KMS-11 (cell line): Measurements from ENCODE around the gene ZBTB7C.

Experiments
- H2AFZ ChIP-seq: fragments of 200-600 bp; sonication (generic); 2 replicates; pipeline ENCODE4 v1.6.1; 2016; ENCODE audit warnings: antibody characterized with exemption, mixed run types, low read depth
- H3K27ac ChIP-seq: fragments of 200-600 bp; sonication (generic); 2 replicates; pipeline ENCODE4 v1.6.1; 2016; ENCODE audit warnings: mild to moderate bottlenecking, mixed run types
- H3K27me3 ChIP-seq: fragments of 200-600 bp; sonication (generic); 2 replicates; pipeline ENCODE4 v1.6.1; 2017; ENCODE audit warnings: mild to moderate bottlenecking, low read depth, mixed run types, moderate library complexity; ENCODE audit not compliant: insufficient read depth
- H3K36me3 ChIP-seq: fragments of 200-600 bp; sonication (generic); 2 replicates; pipeline ENCODE4 v1.6.1; 2017; ENCODE audit warnings: mild to moderate bottlenecking, mixed run types; ENCODE audit not compliant: insufficient read depth
- H3K4me1 ChIP-seq: fragments of 200-600 bp; sonication (generic); 2 replicates; pipeline ENCODE4 v1.6.1; 2016; ENCODE audit warnings: mild to moderate bottlenecking, low read depth, mixed run types; ENCODE audit not compliant: poor library complexity, severe bottlenecking
- H3K4me2 ChIP-seq: fragments of 200-600 bp; sonication (generic); 2 replicates; pipeline ENCODE4 v1.7.0; 2016; ENCODE audit warnings: mild to moderate bottlenecking, mixed run types
- H3K4me3 ChIP-seq: fragments of 200-600 bp; sonication (generic); IDR thresholded peaks from 2 replicates; pipeline ENCODE4 v1.6.1; 2017; ENCODE audit warnings: low read depth, low read length, mixed read lengths; ENCODE audit not compliant: insufficient read depth
- H3K79me2 ChIP-seq: fragments of 200-600 bp; sonication (generic); 2 replicates; pipeline ENCODE4 v1.6.1; 2016; ENCODE audit warnings: low read depth, mixed run types; ENCODE audit not compliant: insufficient read depth
- H3K9ac ChIP-seq: fragments of 200-600 bp; sonication (generic); 2 replicates; pipeline ENCODE4 v1.6.1; 2016; ENCODE audit warnings: mild to moderate bottlenecking, mixed run types
- H4K20me1 ChIP-seq: fragments of 200-600 bp; sonication (generic); 2 replicates; pipeline ENCODE4 v1.6.1; 2016; ENCODE audit warnings: mild to moderate bottlenecking, mixed run types; ENCODE audit not compliant: insufficient read depth
- TF ChIP-seq, protein P1 (sequence below): fragments of 200-600 bp; sonication (generic); conservative IDR thresholded peaks from 2 replicates; pipeline ENCODE4 v1.6.1; 2017; ENCODE audit warnings: low read depth, mild to moderate bottlenecking, antibody characterized with exemption, low read length, moderate library complexity, mixed read lengths

The ZBTB7C gene

DNA sequence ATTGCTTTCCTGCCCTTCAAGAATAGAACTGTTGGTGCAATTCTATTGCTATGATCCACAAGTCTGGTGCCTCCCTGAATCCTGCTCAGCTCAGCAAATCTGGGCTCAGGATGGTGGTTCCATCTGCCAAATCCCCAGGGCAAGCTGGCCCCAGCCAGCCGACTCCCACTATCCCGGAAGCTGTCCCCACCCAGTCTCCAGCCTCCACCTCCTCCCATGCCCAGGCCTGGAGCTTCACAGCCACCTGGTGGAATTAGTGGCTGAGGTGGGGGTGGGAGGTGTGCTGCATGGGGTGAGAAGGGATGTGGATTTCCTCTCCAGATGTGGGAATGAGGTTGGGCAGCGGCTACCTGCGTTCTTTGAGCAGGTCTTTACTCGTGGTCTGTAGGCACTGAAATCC is 359.4 kb downstream of the ZBTB7C start:
- no peak overlapping the region for H3K9ac ChIP-seq
- no peak overlapping the region for H3K4me2 ChIP-seq
- no peak overlapping the region for H3K27ac ChIP-seq
- H2AFZ ChIP-seq = no peak overlapping the region
- TF ChIP-seq, protein P1, sequence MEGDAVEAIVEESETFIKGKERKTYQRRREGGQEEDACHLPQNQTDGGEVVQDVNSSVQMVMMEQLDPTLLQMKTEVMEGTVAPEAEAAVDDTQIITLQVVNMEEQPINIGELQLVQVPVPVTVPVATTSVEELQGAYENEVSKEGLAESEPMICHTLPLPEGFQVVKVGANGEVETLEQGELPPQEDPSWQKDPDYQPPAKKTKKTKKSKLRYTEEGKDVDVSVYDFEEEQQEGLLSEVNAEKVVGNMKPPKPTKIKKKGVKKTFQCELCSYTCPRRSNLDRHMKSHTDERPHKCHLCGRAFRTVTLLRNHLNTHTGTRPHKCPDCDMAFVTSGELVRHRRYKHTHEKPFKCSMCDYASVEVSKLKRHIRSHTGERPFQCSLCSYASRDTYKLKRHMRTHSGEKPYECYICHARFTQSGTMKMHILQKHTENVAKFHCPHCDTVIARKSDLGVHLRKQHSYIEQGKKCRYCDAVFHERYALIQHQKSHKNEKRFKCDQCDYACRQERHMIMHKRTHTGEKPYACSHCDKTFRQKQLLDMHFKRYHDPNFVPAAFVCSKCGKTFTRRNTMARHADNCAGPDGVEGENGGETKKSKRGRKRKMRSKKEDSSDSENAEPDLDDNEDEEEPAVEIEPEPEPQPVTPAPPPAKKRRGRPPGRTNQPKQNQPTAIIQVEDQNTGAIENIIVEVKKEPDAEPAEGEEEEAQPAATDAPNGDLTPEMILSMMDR = no peak
- H4K20me1 ChIP-seq = no peaks in the 10 kb centered on the region
- H3K27me3 ChIP-seq = no peaks in the 10 kb centered on the region
- H3K36me3 ChIP-seq = no peaks in the 10 kb centered on the region
- no peaks in the 10 kb centered on the region for H3K79me2 ChIP-seq
- no peaks in the 10 kb centered on the region for H3K4me1 ChIP-seq
- no peak overlapping the region for H3K4me3 ChIP-seq

DNA sequence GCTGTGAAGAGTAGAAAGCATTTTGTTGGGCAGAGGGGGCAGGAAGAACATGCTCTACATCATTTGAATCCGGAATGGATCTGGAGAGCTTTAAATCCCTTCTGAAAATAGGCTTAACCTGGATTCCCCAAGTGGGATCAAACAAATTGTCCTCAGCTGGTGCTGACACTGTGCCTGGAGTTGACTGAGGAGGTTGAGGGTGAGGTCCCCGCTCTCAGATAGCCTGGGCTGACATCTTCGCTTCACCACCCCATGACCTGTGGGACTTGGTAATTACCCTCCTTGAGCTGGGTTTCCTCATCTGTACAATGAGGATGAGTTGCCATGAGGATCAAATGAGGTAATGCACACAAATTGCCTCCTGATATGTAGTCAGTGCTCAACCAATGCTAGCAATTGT is 360.9 kb downstream of the ZBTB7C start:
- Histone ChIP-seq H3K27ac (no peak overlapping the region), H3K4me3 (no peak overlapping the region), H4K20me1 (no peaks in the 10 kb centered on the region), H2AFZ (no peak overlapping the region), H3K9ac (no peak overlapping the region), H3K79me2 (no peaks in the 10 kb centered on the region), H3K36me3 (no peaks in the 10 kb centered on the region), H3K27me3 (no peaks in the 10 kb centered on the region), H3K4me1 (no peaks in the 10 kb centered on the region), H3K4me2 (no peak overlapping the region)
- TF ChIP-seq, protein P1 = no peak

DNA sequence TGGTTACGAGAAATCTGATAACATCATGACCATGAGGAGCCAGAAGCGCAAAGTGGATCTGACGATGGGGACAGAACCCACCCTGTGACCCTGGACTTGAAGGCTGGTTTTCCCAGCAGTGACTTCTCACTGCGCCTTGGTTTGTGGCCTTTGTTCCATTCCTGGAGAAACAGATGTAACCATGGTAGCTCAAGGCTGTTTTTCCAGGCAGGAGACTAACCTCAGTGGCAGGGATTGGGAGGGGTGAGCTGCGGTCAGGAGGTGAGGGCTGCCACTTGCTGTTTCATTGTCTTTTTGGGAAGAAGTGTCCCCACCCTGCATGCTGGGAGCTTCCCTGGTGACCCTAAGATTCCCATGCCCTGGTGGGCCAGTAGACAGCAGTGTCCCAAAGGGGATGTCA is 362.3 kb downstream of the ZBTB7C start:
- no peak overlapping the region for H2AFZ ChIP-seq
- H3K27me3 ChIP-seq = no peaks in the 10 kb centered on the region
- H3K27ac ChIP-seq = no peak overlapping the region
- TF ChIP-seq, protein P1 = no peak
- H3K9ac ChIP-seq = no peak overlapping the region
- no peaks in the 10 kb centered on the region for H3K36me3 ChIP-seq
- no peaks in the 10 kb centered on the region for H4K20me1 ChIP-seq
- H3K4me3 ChIP-seq = no peak overlapping the region
- H3K4me2 ChIP-seq = no peak overlapping the region
- no peaks in the 10 kb centered on the region for H3K79me2 ChIP-seq
- H3K4me1 ChIP-seq = no peaks in the 10 kb centered on the region

DNA sequence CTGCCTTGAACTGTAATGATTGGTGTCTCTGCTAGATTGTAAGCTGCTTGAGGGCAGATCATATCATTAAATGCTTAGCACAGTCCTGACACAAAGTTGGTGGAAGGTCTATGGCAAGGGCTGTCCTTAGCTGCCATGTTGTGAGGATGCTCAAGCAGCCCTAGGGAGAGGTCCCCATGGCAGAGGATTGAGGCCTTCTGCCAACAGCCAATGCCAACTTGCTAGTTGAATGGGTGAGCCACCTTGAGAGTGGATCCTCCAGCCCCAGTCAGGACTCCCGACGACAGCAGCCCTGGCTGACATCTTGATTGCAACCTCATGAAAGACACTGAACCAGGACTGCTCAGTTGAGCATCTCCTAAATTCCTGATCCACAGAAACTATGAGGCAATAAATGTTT is 363.4 kb downstream of the ZBTB7C start:
- TF ChIP-seq, protein P1 = no peak
- H3K4me3 ChIP-seq = no peak overlapping the region
- no peaks in the 10 kb centered on the region for H3K4me1 ChIP-seq
- no peak overlapping the region for H3K4me2 ChIP-seq
- H2AFZ ChIP-seq = no peak overlapping the region
- no peaks in the 10 kb centered on the region for H3K27me3 ChIP-seq
- H3K27ac ChIP-seq = no peak overlapping the region
- no peak overlapping the region for H3K9ac ChIP-seq
- no peaks in the 10 kb centered on the region for H3K36me3 ChIP-seq
- H3K79me2 ChIP-seq = no peaks in the 10 kb centered on the region
- H4K20me1 ChIP-seq = no peaks in the 10 kb centered on the region
